Globus pallidus (tissue), 1 donor: Measurements from ENCODE around the gene SNX7.
A peak's percentile ranks its signal among the peaks of the same experiment; 100 is the strongest.

Source experiments
- DNase-seq: peaks from one replicate; pipeline ENCODE4 v3.0.0-alpha.2; 2015; ENCODE audit warnings: low spot score

The SNX7 gene

GRCh38 chr1:98766255-98766654, 104.7 kb downstream of the SNX7 start:
- DNase-seq = peak; percentile 31

- DNase-seq = no peak
Measured at GRCh38 chr1:98769162-98769561, 107.6 kb downstream of the SNX7 start.

- DNase-seq = no peak
Measured at GRCh38 chr1:98781906-98782305, 120.4 kb downstream of the SNX7 start.

GRCh38 chr1:98783821-98784220, 122.3 kb downstream of the SNX7 start:
- DNase-seq = no peak

- no peak for DNase-seq
Measured at GRCh38 chr1:98791498-98791897, 130.0 kb downstream of the SNX7 start.

GRCh38 chr1:98792123-98792522, 130.6 kb downstream of the SNX7 start:
- no peak for DNase-seq

- DNase-seq = no peak
Measured at GRCh38 chr1:98793136-98793535, 131.6 kb downstream of the SNX7 start.

GRCh38 chr1:98794196-98794886, 132.8 kb downstream of the SNX7 start:
- DNase-seq = peak; percentile 70

- DNase-seq = no peak
Measured at GRCh38 chr1:98796049-98796448, 134.5 kb downstream of the SNX7 start.

- no peak for DNase-seq
Measured at GRCh38 chr1:98797506-98797905, 136.0 kb downstream of the SNX7 start.
